Small intestine (tissue), 7 donors: Measurements from ENCODE around the gene PLAGL2. TPM values are rescaled to one million over a fixed set of nuclear protein-coding genes. Genes with fewer than 3 reads are reported as not detected.

Experiments used
- DNase-seq, 2 donors: peaks; one replicate each; pipeline versions ENCODE4 v3.0.0 to v3.0.0-alpha.2; 2013
- FAIRE-seq: peaks from 2 replicates; lab custom pipeline; 2012; peaks lifted over from hg19 to GRCh38; lab: Jason Lieb, UNC
- H3K27ac ChIP-seq, 3 donors: one replicate each; pipeline ENCODE4 v1.5.1; 2013; ENCODE audit warnings: low read length in 2 of 3, mild to moderate bottlenecking in 2 of 3, control low read depth in 1 of 3, inconsistent platforms in 1 of 3, low read depth in 1 of 3, moderate library complexity in 1 of 3
- H3K27me3 ChIP-seq, 3 donors: one replicate each; pipeline ENCODE4 v1.6.1; 2013; ENCODE audit warnings: low read length in 3 of 3, inconsistent platforms in 1 of 3; ENCODE audit not compliant: control insufficient read depth in 3 of 3, insufficient read depth in 3 of 3
- H3K36me3 ChIP-seq, 3 donors: one replicate each; pipeline ENCODE4 v1.6.1; 2013; ENCODE audit warnings: low read length in 3 of 3, inconsistent platforms in 1 of 3, low read depth in 1 of 3, mild to moderate bottlenecking in 1 of 3, moderate library complexity in 1 of 3; ENCODE audit not compliant: control insufficient read depth in 3 of 3, insufficient read depth in 2 of 3
- H3K4me1 ChIP-seq, 3 donors: one replicate each; pipeline ENCODE4 v1.6.1; 2013; ENCODE audit warnings: low read length in 2 of 3, inconsistent platforms in 1 of 3, low read depth in 1 of 3, mild to moderate bottlenecking in 1 of 3, moderate library complexity in 1 of 3; ENCODE audit not compliant: control insufficient read depth in 3 of 3, insufficient read depth in 2 of 3
- H3K4me3 ChIP-seq, 3 donors: one replicate each; pipeline ENCODE4 v1.5.1; 2013; ENCODE audit warnings: low read length in 3 of 3, control low read depth in 1 of 3, inconsistent platforms in 1 of 3, low read depth in 1 of 3, mild to moderate bottlenecking in 1 of 3, moderate library complexity in 1 of 3
- H3K9me3 ChIP-seq, 2 donors: one replicate each; pipeline ENCODE4 v1.6.1; 2013; ENCODE audit warnings: low read depth in 1 of 2, low read length in 1 of 2; ENCODE audit not compliant: control insufficient read depth in 2 of 2, insufficient read depth in 1 of 2
- WGBS, 3 donors: extraction: QIAGEN DNeasy Blood & Tissue Kit; methylation state at CpG; one replicate each; pipeline ENCODE4 v1.1.7; 2013; 5-methylcytosine and 5-hydroxymethylcytosine counted together
- polyA plus RNA-seq, 4 donors: library from polyadenylated mRNA; stranded (reverse) in 3 of 4; unstranded in 1 of 4; fragments of 200-250 nt in 3 of 4; fragments of 120-200 nt in 1 of 4; gene quantifications; one replicate each; pipeline versions ENCODE4 v1.2.1 to v1.2.3, GENCODE V29; 2013
- donor health status: healthy with polysubstance abuse.
- donor health status: control.
- donor health status: control.
- donor health status: Bipolar disorder and iron deficiency.
- donor health status: healthy.

Gene PLAGL2
- polyA plus RNA-seq, 4 donors, result 3.2 to 129 (median 8.6) TPM

GRCh38 chr20:32244150-32244823 is 36.7 kb upstream of the PLAGL2 start:
- Histone ChIP-seq H3K4me3 (no peak overlapping the region), H3K27ac (peak overlapping the region in 1 of 3 donors; percentile 49), H3K4me1 (peaks cover 0 to 36% (median 2%) of the 10 kb centered on the region in 3 donors), H3K36me3 (no peaks in the 10 kb centered on the region), H3K27me3 (no peaks in the 10 kb centered on the region), H3K9me3 (no peaks in the 10 kb centered on the region)
- DNase-seq, result no peak
- FAIRE-seq, result no peak
- WGBS, 3 donors, result 46 to 76% (median 69%) methylated on average over 6 of the region's 6 CpGs

- Histone ChIP-seq H3K27me3 (no peaks in the 10 kb centered on the region), H3K4me3 (no peak overlapping the region), H3K36me3 (peaks cover 0 to 18% (median 0%) of the 10 kb centered on the region in 3 donors), H3K9me3 (no peaks in the 10 kb centered on the region), H3K4me1 (peaks cover 0 to 42% (median 2%) of the 10 kb centered on the region in 3 donors), H3K27ac (no peak overlapping the region)
- DNase-seq, result no peak
- 81 to 94% (median 92%) methylated on average over 4 of the region's 4 CpGs for WGBS, 3 donors
- no peak for FAIRE-seq
Observed at GRCh38 chr20:32241807-32242206, 34.3 kb upstream of the PLAGL2 start.

GRCh38 chr20:32240205-32240604 is 32.7 kb upstream of the PLAGL2 start:
- H3K27ac ChIP-seq, result no peak overlapping the region
- peaks cover 3 to 59% (median 6%) of the 10 kb centered on the region in 3 donors for H3K4me1 ChIP-seq
- 6 to 11% (median 10%) methylated on average over 1 of the region's 1 CpG for WGBS, 3 donors
- no peak for FAIRE-seq
- DNase-seq, result no peak
- no peak overlapping the region for H3K4me3 ChIP-seq
- no peaks in the 10 kb centered on the region for H3K27me3 ChIP-seq
- H3K9me3 ChIP-seq, result no peaks in the 10 kb centered on the region
- peaks cover 0 to 33% (median under 1%) of the 10 kb centered on the region in 3 donors for H3K36me3 ChIP-seq

- peaks cover 0 to 47% (median 3%) of the 10 kb centered on the region in 3 donors for H3K36me3 ChIP-seq
- no peaks in the 10 kb centered on the region for H3K9me3 ChIP-seq
- no peak overlapping the region for H3K4me3 ChIP-seq
- H3K27ac ChIP-seq, result no peak overlapping the region
- no peak for DNase-seq
- H3K27me3 ChIP-seq, result no peaks in the 10 kb centered on the region
- FAIRE-seq, result no peak
- H3K4me1 ChIP-seq, result peaks cover 3 to 51% (median 6%) of the 10 kb centered on the region in 3 donors
- WGBS, 3 donors, result 84 to 92% (median 90%) methylated on average over 9 of the region's 9 CpGs
Observed at GRCh38 chr20:32238483-32239425, 31.2 kb upstream of the PLAGL2 start.

DNA sequence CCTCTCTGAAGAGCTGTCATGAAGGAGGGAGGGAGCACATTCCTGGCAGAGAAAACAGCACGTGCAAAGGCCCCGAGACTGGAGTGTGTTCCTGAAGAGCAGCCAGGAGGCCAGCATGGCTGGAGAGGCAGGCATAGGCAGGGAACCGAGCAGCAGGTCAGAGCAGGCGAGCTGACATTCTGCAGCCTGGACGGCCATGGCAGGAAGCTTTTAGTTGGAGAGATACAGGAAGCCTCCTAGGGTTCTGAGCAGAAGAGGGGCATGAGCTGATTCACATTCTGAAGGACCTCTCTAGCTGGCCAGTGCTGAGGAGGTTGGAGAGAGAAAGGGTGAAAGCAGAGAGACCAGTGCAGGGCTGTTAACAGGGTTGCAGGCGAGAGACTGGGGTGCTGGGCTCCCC is 29.9 kb upstream of the PLAGL2 start:
- Histone ChIP-seq H3K27ac (peak overlapping the region in 1 of 3 donors; percentile 72), H3K27me3 (no peaks in the 10 kb centered on the region), H3K4me3 (no peak overlapping the region), H3K36me3 (peaks cover 0 to 61% (median 3%) of the 10 kb centered on the region in 3 donors), H3K9me3 (no peaks in the 10 kb centered on the region), H3K4me1 (peaks cover 3 to 53% (median 9%) of the 10 kb centered on the region in 3 donors)
- 79 to 95% (median 89%) methylated on average over 6 of the region's 6 CpGs for WGBS, 3 donors
- DNase-seq (no peak), FAIRE-seq (no peak)

DNA sequence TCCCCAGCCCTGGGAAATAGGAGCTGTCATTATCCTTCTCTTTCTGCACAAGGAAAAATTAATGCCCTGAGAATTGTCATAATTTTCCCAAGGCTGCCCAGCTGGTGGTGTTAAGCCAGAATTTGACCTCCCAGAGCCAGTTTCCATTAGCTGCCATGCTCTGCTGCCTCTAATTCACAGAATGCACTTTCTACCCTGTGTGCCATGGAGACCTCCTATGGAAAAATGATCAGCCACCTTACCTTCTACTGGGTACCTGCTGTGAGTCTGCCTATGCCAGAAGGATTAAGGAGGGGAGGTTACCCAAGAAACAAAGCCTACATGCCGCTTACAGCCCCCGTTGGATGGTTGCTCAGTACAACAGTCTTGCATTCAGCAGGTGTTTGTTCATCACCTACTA is 29.3 kb upstream of the PLAGL2 start:
- H3K27ac ChIP-seq, result peak overlapping the region in 2 of 3 donors; percentile 72 to 75
- H3K36me3 ChIP-seq, result peaks cover 0 to 66% (median 3%) of the 10 kb centered on the region in 3 donors
- 98 to 100% (median 100%) methylated on average over 2 of the region's 2 CpGs for WGBS, 3 donors

GRCh38 chr20:32236048-32236533 is 28.5 kb upstream of the PLAGL2 start:
- H3K27me3 ChIP-seq, result no peaks in the 10 kb centered on the region
- WGBS, 3 donors, result 43 to 85% (median 67%) methylated on average over 3 of the region's 3 CpGs
- DNase-seq (no peak), FAIRE-seq (no peak)
- H3K27ac ChIP-seq, result peak overlapping the region; percentile 43 to 75 (median 72)
- peaks cover 3 to 61% (median 9%) of the 10 kb centered on the region in 3 donors for H3K4me1 ChIP-seq
- peaks cover 0 to 69% (median 3%) of the 10 kb centered on the region in 3 donors for H3K36me3 ChIP-seq
- H3K9me3 ChIP-seq, result no peaks in the 10 kb centered on the region
- H3K4me3 ChIP-seq, result no peak overlapping the region

More for the DNA sequence above, 29.3 kb upstream of the PLAGL2 start:
- Histone ChIP-seq H3K27me3 (no peaks in the 10 kb centered on the region), H3K4me1 (peaks cover 3 to 57% (median 9%) of the 10 kb centered on the region in 3 donors), H3K9me3 (no peaks in the 10 kb centered on the region), H3K4me3 (no peak overlapping the region)
- FAIRE-seq (no peak), DNase-seq (no peak)
